Measurements from ENCODE around the gene MMS22L. TPM values are rescaled to one million over a fixed set of nuclear protein-coding genes. Genes with fewer than 3 reads are reported as not detected.
"Not testable (repeated sequence)": the region's sequence is repeated elsewhere in the genome, so short reads cannot be mapped to it uniquely, and the experiment has no call there.

The MMS22L gene
- total RNA-seq, 4 donors from 2014 or later = 2.4 to 12.6 (median 6.4) TPM

- in situ Hi-C loops (cut with MboI; ENCODE audit: low pct_ligation_motif_present in 1 of 4, low pct_unique_long_range_greater_than_20kb in 1 of 4, low sequenced_read_pairs in 3 of 4) = no loop called here
- H3K4me1 ChIP-seq = no peaks in the 10 kb centered on the region
- TF ChIP-seq, protein P1, sequence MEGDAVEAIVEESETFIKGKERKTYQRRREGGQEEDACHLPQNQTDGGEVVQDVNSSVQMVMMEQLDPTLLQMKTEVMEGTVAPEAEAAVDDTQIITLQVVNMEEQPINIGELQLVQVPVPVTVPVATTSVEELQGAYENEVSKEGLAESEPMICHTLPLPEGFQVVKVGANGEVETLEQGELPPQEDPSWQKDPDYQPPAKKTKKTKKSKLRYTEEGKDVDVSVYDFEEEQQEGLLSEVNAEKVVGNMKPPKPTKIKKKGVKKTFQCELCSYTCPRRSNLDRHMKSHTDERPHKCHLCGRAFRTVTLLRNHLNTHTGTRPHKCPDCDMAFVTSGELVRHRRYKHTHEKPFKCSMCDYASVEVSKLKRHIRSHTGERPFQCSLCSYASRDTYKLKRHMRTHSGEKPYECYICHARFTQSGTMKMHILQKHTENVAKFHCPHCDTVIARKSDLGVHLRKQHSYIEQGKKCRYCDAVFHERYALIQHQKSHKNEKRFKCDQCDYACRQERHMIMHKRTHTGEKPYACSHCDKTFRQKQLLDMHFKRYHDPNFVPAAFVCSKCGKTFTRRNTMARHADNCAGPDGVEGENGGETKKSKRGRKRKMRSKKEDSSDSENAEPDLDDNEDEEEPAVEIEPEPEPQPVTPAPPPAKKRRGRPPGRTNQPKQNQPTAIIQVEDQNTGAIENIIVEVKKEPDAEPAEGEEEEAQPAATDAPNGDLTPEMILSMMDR (IDR thresholded peaks at IDR 0.05) = no peak
- no peak for TF ChIP-seq POLR2AphosphoS5 (IDR thresholded peaks at IDR 0.05)
- TF ChIP-seq EP300 (IDR thresholded peaks at IDR 0.05; ENCODE audit: low read depth) = no peak
- TF ChIP-seq POLR2A (IDR thresholded peaks at IDR 0.05) = no peak
- peaks cover 0 to 5% (median 0%) of the 10 kb centered on the region in 4 donors for H3K36me3 ChIP-seq
- no peaks in the 10 kb centered on the region for H3K9me3 ChIP-seq
- 89 to 97% methylated on average over 2 of the region's 2 CpGs for WGBS, 2 donors (ENCODE audit: low coverage in 1 of 2)
- H3K27me3 ChIP-seq = no peaks in the 10 kb centered on the region
- no peak overlapping the region for H3K27ac ChIP-seq
- intact Hi-C loops (cut with DNase I; ENCODE audit: low total_unique reads) = no loop called here
- DNase-seq = no peak
- H3K4me3 ChIP-seq = no peak overlapping the region
Measured at GRCh38 chr6:97174471-97174870, 108.5 kb downstream of the MMS22L start.

DNA sequence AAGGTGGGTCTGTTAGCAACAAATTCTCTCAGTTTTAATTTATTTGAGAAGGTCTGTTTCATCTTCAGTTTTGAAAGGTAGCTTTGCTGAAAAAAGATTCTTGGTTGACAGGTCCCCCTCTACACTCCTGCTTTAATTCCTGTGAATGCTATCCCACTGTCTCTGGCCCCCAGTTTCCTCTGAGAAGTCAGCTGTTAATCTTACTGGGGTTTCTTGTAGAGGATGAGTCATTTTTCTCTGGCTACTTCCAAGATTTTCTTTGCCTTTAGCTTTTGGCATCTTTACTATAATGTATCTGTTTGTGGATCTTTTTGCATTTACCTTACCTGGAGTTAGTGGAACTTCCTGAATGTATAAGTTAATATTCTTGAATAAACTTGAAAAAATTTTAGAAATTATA is 122.7 kb downstream of the MMS22L start:
- H3K27me3 ChIP-seq = no peaks in the 10 kb centered on the region
- in situ Hi-C loops (cut with MboI; ENCODE audit: low pct_ligation_motif_present in 1 of 4, low pct_unique_long_range_greater_than_20kb in 1 of 4, low sequenced_read_pairs in 3 of 4) (no loop called here), intact Hi-C loops (cut with DNase I; ENCODE audit: low total_unique reads) (no loop called here)
- DNase-seq = no peak
- peaks cover 0 to 4% of the 10 kb centered on the region in 2 donors for H3K9me3 ChIP-seq
- H3K27ac ChIP-seq = no peak overlapping the region
- H3K36me3 ChIP-seq = peaks cover 0 to 28% (median 8%) of the 10 kb centered on the region in 4 donors
- no peaks in the 10 kb centered on the region for H3K4me1 ChIP-seq
- TF ChIP-seq, protein P1 (IDR thresholded peaks at IDR 0.05) = no peak
- TF ChIP-seq POLR2AphosphoS5 (IDR thresholded peaks at IDR 0.05) = no peak
- no peak for TF ChIP-seq EP300 (IDR thresholded peaks at IDR 0.05; ENCODE audit: low read depth)
- no peak for TF ChIP-seq POLR2A (IDR thresholded peaks at IDR 0.05)
- no peak overlapping the region for H3K4me3 ChIP-seq

- intact Hi-C loops (cut with DNase I; ENCODE audit: low total_unique reads); H3K36me3 ChIP-seq; H3K4me1 ChIP-seq; in situ Hi-C loops (cut with MboI; ENCODE audit: low pct_ligation_motif_present in 1 of 4, low pct_unique_long_range_greater_than_20kb in 1 of 4, low sequenced_read_pairs in 3 of 4); DNase-seq; H3K9me3 ChIP-seq; H3K4me3 ChIP-seq; H3K27ac ChIP-seq; H3K27me3 ChIP-seq: not testable (repeated sequence)
- WGBS, 2 donors (ENCODE audit: low coverage in 1 of 2) = 97 to 99% methylated on average over 5 of the region's 5 CpGs
Measured at GRCh38 chr6:97155447-97155846, 127.6 kb downstream of the MMS22L start.

DNA sequence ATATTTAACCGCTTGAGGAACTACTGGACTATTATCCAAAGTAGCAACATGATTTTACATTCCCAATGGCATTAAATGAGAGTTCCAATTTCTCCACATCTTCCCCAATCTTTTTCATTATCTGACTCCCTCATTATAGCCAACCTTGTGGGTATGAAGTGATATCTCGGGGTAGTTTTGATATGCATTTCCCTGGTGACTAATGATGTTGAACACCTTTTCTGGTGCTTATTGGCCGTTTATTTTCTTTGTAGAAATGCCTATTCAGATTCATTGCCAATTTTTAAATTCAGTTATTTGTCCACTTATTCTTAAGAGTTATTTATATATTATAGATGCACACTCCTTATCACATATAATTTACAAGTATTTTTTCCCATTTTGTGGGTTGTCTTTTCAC is 129.0 kb downstream of the MMS22L start:
- intact Hi-C loops (cut with DNase I; ENCODE audit: low total_unique reads) (no loop called here), in situ Hi-C loops (cut with MboI; ENCODE audit: low pct_ligation_motif_present in 1 of 4, low pct_unique_long_range_greater_than_20kb in 1 of 4, low sequenced_read_pairs in 3 of 4) (no loop called here)
- H3K36me3 ChIP-seq = no peaks in the 10 kb centered on the region
- H3K9me3 ChIP-seq = peaks cover 0 to 4% of the 10 kb centered on the region in 2 donors
- no peak overlapping the region for H3K4me3 ChIP-seq
- H3K4me1 ChIP-seq = no peaks in the 10 kb centered on the region
- H3K27ac ChIP-seq = no peak overlapping the region
- H3K27me3 ChIP-seq = no peaks in the 10 kb centered on the region
- DNase-seq = no peak
- WGBS, 2 donors (ENCODE audit: low coverage in 1 of 2) = 97 to 100% methylated on average over 1 to 3 of the region's 3 CpGs
- TF ChIP-seq POLR2AphosphoS5 (IDR thresholded peaks at IDR 0.05) (no peak), POLR2A (IDR thresholded peaks at IDR 0.05) (no peak), EP300 (IDR thresholded peaks at IDR 0.05; ENCODE audit: low read depth) (no peak)
- TF ChIP-seq, protein P1 (IDR thresholded peaks at IDR 0.05) = no peak

- in situ Hi-C loops (cut with MboI; ENCODE audit: low pct_ligation_motif_present in 1 of 4, low pct_unique_long_range_greater_than_20kb in 1 of 4, low sequenced_read_pairs in 3 of 4) = no loop called here
- no peak overlapping the region for H3K4me3 ChIP-seq
- H3K27me3 ChIP-seq = no peaks in the 10 kb centered on the region
- no peaks in the 10 kb centered on the region for H3K36me3 ChIP-seq
- no peaks in the 10 kb centered on the region for H3K4me1 ChIP-seq
- H3K27ac ChIP-seq = no peak overlapping the region
- TF ChIP-seq POLR2AphosphoS5 (IDR thresholded peaks at IDR 0.05) (no peak), POLR2A (IDR thresholded peaks at IDR 0.05) (no peak), EP300 (IDR thresholded peaks at IDR 0.05; ENCODE audit: low read depth) (no peak)
- TF ChIP-seq, protein P1 (IDR thresholded peaks at IDR 0.05) = no peak
- intact Hi-C loops (cut with DNase I; ENCODE audit: low total_unique reads) = no loop called here
- DNase-seq = no peak
- H3K9me3 ChIP-seq = peaks cover 0 to 2% of the 10 kb centered on the region in 2 donors
Measured at GRCh38 chr6:97151601-97152000, 131.4 kb downstream of the MMS22L start.

Measured in transverse colon (tissue), 4 donors.